Bronchial epithelial cell (primary cell): ENCODE data around the gene CCDC160. TPM values are rescaled to one million over a fixed set of nuclear protein-coding genes. Genes with fewer than 3 reads are reported as not detected.

Source experiments
- DNase-seq: peaks from one replicate; pipeline ENCODE4 v3.0.0-alpha.2; 2010; ENCODE audit warnings: low read depth
- FAIRE-seq: peaks from 2 replicates; lab custom pipeline; 2011; peaks lifted over from hg19 to GRCh38; lab: Jason Lieb, UNC
- H3K27me3 ChIP-seq: 2 replicates; pipeline ENCODE4 v1.5.1; 2011; ENCODE audit warnings: low read length; ENCODE audit not compliant: control insufficient read depth, insufficient read depth
- H3K36me3 ChIP-seq: 2 replicates; pipeline ENCODE4 v1.5.1; 2011; ENCODE audit warnings: low read length; ENCODE audit not compliant: control insufficient read depth, insufficient read depth
- H3K4me3 ChIP-seq: 2 replicates; pipeline ENCODE4 v1.5.1; 2011; ENCODE audit warnings: mild to moderate bottlenecking, low read depth, low read length, control low read depth
- CTCF ChIP-seq: IDR thresholded peaks from 2 replicates; pipeline ENCODE4 v1.5.1; 2011; ENCODE audit warnings: mild to moderate bottlenecking, moderate library complexity, low read length, control low read depth, inconsistent platforms; ENCODE audit not compliant: insufficient read depth, severe bottlenecking
- total RNA-seq: library from RNA; depleted of rRNA; stranded (reverse); fragments of >200 nt; gene quantifications from 2 replicates; pipeline ENCODE4 v1.2.1, GENCODE V29; 2014

CCDC160 gene
- total RNA-seq, 1 donor from 2014 or later, result not detected

DNA sequence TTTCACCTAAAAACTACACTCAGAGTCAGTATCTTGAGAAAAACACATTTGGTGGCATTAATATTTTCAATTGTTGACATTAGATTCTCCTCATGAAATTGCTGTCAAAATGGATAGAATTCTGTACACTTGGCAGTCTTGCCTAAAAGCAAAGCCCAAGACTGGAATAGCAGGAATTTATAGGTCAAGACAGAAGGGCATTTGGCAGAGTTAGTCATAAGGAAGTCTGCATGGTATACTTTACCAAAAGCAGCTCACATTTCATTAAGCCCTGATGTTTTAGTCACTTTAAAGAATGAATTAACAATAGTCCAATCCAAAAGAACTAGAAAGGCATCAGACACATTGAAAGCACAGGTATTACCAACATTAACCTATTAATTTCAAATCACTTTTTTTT, 7.1 kb downstream of the CCDC160 start:
- DNase-seq (peak; percentile 69), FAIRE-seq (no peak)
- Histone ChIP-seq H3K4me3 (no peak overlapping the region), H3K36me3 (no peaks in the 10 kb centered on the region), H3K27me3 (no peaks in the 10 kb centered on the region)
- TF ChIP-seq CTCF, result no peak

DNA sequence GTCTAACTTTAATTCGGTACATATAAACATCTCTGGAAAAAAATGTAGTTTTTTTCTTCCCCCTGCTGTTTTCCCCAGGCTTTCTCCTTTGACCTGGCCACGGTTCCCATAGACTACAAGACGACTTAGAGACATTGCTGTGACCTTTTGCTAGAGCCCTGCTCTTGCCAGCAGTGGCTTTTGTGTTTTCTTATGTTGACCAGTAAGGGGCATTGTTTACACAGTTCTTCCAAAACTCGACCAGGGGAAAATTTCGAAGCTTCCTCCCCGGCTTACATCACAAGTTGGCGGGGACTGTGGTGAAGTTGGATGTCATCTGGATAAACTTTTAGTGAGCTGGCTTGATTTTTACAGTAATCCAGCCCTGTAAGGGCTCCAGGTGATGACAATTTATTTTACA, 9.3 kb downstream of the CCDC160 start:
- no peak for TF ChIP-seq CTCF
- FAIRE-seq (no peak), DNase-seq (no peak)

GRCh38 chrX:134247492-134247891, 10.5 kb downstream of the CCDC160 start:
- DNase-seq (peak; percentile 50), FAIRE-seq (no peak)
- H3K4me3 ChIP-seq, result no peak overlapping the region
- no peaks in the 10 kb centered on the region for H3K27me3 ChIP-seq
- TF ChIP-seq CTCF, result no peak
- H3K36me3 ChIP-seq, result no peaks in the 10 kb centered on the region

More for the DNA sequence above, 9.3 kb downstream of the CCDC160 start:
- H3K27me3 ChIP-seq, result no peaks in the 10 kb centered on the region
- H3K36me3 ChIP-seq, result no peaks in the 10 kb centered on the region
- H3K4me3 ChIP-seq, result no peak overlapping the region

GRCh38 chrX:134249241-134249640, 12.3 kb downstream of the CCDC160 start:
- no peaks in the 10 kb centered on the region for H3K36me3 ChIP-seq
- no peaks in the 10 kb centered on the region for H3K27me3 ChIP-seq
- DNase-seq (no peak), FAIRE-seq (no peak)
- no peak overlapping the region for H3K4me3 ChIP-seq
- TF ChIP-seq CTCF, result no peak

- Histone ChIP-seq H3K36me3 (no peaks in the 10 kb centered on the region), H3K27me3 (no peaks in the 10 kb centered on the region), H3K4me3 (no peak overlapping the region)
- FAIRE-seq (no peak), DNase-seq (no peak)
- no peak for TF ChIP-seq CTCF
Observed at GRCh38 chrX:134251241-134251640, 14.3 kb downstream of the CCDC160 start.

GRCh38 chrX:134254511-134254910, 17.5 kb downstream of the CCDC160 start:
- TF ChIP-seq CTCF, result no peak
- H3K36me3 ChIP-seq, result no peaks in the 10 kb centered on the region
- H3K27me3 ChIP-seq, result no peaks in the 10 kb centered on the region
- DNase-seq (peak; percentile 40), FAIRE-seq (no peak)
- no peak overlapping the region for H3K4me3 ChIP-seq
